ENCODE data around the gene SORCS3. TPM values are rescaled to one million over a fixed set of nuclear protein-coding genes. Genes with fewer than 3 reads are reported as not detected.

The SORCS3 gene
- total and polyA plus RNA-seq, 9 of the 15 experiments (the other 6 are each of a cell fraction or from before 2014, with no cell fraction given) = not detected

DNA sequence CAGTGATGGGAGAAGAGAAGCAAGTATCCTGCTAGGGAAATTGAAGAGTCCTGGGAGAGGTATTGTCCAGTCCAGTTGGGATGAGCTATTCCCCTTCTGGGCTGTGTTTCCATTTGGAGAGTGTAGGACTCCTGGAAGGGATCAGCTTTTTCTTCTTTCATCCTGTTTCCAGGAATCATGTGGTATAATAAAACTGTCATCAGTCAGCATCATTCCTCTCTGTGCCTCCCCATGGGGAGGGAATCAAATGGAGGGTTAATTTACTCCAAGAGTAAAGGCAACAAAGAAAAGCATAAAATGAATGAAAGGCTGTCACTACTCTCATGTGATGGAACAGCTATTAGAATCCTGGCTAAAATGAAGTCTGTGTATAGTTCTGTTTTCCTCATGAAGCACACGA, 429.9 kb downstream of the SORCS3 start (continued):
- no peak for TF ChIP-seq NKRF (IDR thresholded peaks at IDR 0.05; ENCODE audit: borderline replicate concordance)
- TF ChIP-seq, protein P1, sequence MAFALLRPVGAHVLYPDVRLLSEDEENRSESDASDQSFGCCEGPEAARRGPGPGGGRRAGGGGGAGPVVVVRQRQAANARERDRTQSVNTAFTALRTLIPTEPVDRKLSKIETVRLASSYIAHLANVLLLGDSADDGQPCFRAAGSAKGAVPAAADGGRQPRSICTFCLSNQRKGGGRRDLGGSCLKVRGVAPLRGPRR (CRISPR knock-in tag; IDR thresholded peaks at IDR 0.05) = no peak
- TF ChIP-seq NONO (IDR thresholded peaks at IDR 0.05; ENCODE audit: low read depth in 2 of 2, low read length in 1 of 2) = no peak
- no peak for TF ChIP-seq SMAD3 (CRISPR knock-in tag; conservative IDR thresholded peaks at IDR 0.05)
- no peak for TF ChIP-seq RBBP5 (IDR thresholded peaks at IDR 0.05; ENCODE audit: borderline replicate concordance, insufficient read depth, low read length, poor library complexity, severe bottlenecking)
- TF ChIP-seq, protein P2, sequence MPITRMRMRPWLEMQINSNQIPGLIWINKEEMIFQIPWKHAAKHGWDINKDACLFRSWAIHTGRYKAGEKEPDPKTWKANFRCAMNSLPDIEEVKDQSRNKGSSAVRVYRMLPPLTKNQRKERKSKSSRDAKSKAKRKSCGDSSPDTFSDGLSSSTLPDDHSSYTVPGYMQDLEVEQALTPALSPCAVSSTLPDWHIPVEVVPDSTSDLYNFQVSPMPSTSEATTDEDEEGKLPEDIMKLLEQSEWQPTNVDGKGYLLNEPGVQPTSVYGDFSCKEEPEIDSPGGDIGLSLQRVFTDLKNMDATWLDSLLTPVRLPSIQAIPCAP (CRISPR knock-in tag; IDR thresholded peaks at IDR 0.05; ENCODE audit: borderline replicate concordance) = no peak
- TF ChIP-seq, protein P3, sequence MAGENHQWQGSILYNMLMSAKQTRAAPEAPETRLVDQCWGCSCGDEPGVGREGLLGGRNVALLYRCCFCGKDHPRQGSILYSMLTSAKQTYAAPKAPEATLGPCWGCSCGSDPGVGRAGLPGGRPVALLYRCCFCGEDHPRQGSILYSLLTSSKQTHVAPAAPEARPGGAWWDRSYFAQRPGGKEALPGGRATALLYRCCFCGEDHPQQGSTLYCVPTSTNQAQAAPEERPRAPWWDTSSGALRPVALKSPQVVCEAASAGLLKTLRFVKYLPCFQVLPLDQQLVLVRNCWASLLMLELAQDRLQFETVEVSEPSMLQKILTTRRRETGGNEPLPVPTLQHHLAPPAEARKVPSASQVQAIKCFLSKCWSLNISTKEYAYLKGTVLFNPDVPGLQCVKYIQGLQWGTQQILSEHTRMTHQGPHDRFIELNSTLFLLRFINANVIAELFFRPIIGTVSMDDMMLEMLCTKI (IDR thresholded peaks at IDR 0.05; ENCODE audit: partially characterized antibody) = no peak
- TF ChIP-seq SP1 (CRISPR knock-in tag; IDR thresholded peaks at IDR 0.05) = no peak

Data from K562 (cell line).